Kasumi-1 (cell line): ENCODE data around the gene RFTN1.
"Not testable (repeated sequence)": the region's sequence is repeated elsewhere in the genome, so short reads cannot be mapped to it uniquely, and the experiment has no call there.

Experiments used
- DNase-seq, 2 experiments: peaks; one replicate each; lab custom pipeline; 2025; lab: John Stamatoyannopoulos, UW

The RFTN1 gene

DNA sequence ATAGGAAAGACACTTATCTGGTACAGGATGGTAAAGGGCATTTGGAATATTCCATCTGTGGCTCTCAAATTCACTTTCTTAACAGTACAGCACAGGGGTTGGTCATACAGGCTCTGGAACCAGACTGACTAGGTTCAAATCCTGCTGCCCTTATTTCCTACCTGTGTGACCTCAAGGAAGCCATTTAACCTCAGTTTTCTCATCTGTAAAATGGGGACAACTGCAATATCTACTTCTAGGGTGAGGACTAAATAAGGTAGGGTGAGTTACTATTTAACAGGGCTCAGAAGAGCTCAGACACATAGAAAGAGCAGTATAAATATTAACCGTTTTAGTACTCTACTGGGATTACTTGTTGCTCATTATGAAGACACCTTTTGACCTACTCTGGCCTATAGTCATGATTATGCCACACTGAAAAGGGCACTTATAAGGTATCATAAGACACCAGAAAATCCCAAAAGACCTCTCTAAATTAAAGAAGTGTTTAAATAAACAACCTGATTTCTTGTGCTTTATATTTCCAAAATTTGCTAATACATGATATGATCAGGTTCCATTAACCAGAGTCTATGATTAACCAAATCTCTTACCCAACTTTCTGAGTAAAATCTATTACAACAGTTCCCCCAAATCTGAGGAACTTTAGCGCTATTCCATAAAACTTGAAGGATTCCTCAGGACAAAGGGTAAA is 6.5 kb downstream of the RFTN1 start:
- DNase-seq, result no peak

DNA sequence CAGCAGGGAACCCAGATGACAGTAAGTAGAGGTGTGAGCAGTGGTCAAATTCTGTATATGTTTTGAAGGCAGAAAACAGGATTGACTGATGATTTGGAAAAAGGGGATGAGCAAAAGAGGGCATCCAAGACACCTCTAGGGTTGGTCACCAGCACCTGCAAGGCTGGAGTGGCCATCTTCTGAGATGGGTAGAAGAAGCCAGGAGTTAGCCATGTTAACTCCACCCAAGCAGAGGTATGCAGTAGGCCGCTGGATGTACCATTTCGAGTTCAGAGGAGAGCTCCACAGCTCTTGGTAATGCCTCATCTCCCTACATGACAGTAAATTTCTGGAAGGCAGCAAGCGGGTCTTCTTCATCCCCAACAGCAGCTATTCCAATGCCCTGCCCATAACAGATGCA is 7.0 kb downstream of the RFTN1 start:
- DNase-seq, result no peak

DNA sequence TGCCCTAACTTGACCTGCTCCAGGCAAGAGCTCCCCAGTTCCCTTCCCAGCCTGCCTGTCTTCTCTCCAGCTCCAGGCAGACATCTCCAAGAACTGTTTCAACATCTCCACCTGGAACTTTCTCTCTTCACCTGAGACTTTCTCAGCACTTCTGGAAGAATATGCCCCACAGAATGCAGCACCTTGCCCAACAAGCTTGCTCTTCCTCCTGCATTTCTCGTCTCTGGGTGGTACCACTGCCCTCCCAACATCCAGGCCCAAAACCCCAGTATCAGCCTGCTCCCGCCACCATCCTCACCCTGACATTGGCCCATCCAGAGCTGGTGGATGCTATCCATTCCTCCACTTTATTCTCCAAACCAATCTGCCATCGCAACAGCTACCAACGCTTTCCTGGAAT is 8.8 kb downstream of the RFTN1 start:
- no peak for DNase-seq

GRCh38 chr3:16504242-16504641 is 9.3 kb downstream of the RFTN1 start:
- no peak for DNase-seq

DNA sequence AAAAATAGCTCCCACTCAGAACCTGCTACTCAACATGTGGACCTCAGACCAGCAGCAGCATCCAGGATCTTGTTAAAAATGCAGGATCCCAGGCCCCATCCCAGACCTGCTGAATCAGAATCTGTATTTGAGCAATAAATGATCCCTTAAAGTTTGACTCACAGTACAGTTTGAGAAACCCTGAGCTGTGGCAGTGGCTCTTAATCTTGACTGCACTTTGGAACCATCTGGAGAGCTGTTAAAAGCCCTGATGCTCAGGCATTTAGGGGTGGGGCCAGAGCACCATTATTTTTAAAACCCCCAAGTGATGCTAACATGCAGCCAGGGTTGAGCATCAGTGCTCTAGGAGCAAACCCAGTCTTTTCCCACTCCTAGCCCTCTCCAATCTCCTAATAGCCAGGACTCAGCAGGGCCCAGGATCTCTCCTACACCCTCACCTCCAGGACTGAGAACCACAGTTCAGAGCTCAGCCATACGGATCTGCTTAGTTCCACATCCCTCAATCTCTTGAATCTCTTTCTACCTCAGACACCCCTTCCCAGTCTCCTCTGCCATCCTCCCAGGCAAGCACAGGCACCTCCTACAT is 10.2 kb downstream of the RFTN1 start:
- DNase-seq, result no peak

- no peak for DNase-seq
Observed at GRCh38 chr3:16502347-16502908, 11.1 kb downstream of the RFTN1 start.

DNA sequence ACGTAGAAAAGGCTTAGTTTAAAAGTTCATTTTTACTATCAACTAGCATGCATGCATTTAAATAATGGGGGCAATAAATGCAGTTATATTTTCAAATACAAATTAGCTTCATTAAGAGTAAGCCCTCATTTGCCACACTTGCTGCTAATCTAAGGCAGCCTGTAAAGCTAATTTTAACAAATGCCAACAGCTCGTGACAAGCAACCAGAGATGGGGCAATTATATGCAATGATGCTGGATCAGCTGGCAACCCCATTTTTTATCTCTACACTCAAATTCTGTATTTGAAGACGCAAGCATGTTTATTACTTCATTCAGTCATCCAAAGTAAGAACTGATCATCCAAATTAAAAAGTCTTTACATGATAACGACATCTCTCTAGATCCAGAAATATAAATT is 12.1 kb downstream of the RFTN1 start:
- DNase-seq, result no peak

GRCh38 chr3:16500911-16501310 is 12.6 kb downstream of the RFTN1 start:
- no peak for DNase-seq

DNA sequence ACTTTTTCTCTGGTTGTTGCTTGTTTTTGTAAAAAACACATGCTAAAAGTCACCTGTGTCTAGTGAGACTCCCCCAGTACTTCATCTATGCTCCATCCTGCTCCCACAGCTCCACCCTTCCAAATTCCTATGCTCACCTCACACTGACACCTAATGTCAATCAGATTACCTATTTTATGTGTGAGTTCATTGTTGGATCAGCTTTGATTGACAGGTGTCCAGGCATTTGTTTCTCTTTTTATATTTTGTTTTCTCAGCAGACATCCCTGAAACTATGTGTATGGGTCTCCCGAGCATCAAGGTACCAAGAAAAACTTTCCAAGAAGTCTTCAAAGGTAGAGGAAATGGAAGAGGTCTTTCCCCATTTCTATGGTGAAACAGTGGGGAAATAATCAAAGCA is 13.4 kb downstream of the RFTN1 start:
- DNase-seq, result no peak

DNA sequence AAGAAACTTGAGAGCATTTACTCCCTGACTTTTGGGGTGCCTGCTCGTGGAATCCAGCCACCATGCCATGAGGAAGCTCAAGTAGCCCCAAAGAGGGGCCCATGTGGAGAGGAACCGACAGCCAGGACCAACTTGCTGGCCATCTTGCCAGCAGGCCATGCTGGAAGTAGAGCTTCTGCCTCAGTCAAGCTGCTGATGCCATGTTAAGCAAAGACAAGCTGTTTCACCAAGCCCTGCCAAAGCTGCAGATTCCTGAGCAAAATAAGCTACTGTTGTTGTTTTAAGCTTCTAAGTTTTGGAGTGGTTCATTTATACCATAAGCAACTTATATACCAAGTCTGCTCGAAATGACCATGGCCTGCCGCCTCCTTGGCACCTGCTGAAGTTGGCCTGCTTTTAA is 14.1 kb downstream of the RFTN1 start:
- no peak for DNase-seq

GRCh38 chr3:16498130-16498890 is 15.2 kb downstream of the RFTN1 start:
- peak; percentile 18 to 19 for DNase-seq

DNA sequence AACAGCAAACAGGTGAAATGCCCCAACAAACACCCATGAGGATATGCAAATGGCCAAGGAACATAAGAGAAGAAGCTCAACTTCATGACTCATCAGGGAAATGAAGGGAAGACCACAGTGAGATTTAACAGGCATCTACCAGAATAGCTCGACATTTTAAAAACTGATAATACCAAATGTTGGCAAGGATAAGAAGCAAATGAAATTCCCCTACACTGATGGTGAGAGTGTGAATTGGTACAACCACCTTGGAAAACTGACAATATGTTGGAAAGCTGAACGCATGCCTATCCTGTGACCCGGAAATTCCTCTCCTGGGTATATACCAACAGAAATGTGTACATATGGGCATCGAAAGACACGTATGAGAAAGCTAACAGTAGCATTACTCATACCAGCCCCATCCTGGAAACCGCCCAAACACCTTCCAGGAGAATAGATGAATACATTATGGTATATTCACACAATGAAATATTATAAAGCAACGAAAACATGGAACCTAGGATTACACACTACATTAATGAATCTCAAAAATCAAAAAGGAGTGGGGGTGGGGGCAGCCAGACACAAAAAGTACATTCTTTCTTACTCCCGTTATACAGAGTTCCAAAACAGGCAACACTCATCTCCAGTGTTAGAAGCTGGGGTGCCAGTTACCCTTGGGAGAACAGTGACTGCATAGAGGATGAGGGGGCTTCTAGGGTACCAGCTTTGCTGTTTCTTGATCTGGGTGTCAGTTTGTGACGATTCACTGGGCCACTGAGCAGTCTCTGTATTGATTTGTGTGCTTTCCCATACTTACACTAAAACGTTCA is 16.9 kb downstream of the RFTN1 start:
- DNase-seq, result no peak

GRCh38 chr3:16496008-16496407 is 17.5 kb downstream of the RFTN1 start:
- DNase-seq, result no peak

DNA sequence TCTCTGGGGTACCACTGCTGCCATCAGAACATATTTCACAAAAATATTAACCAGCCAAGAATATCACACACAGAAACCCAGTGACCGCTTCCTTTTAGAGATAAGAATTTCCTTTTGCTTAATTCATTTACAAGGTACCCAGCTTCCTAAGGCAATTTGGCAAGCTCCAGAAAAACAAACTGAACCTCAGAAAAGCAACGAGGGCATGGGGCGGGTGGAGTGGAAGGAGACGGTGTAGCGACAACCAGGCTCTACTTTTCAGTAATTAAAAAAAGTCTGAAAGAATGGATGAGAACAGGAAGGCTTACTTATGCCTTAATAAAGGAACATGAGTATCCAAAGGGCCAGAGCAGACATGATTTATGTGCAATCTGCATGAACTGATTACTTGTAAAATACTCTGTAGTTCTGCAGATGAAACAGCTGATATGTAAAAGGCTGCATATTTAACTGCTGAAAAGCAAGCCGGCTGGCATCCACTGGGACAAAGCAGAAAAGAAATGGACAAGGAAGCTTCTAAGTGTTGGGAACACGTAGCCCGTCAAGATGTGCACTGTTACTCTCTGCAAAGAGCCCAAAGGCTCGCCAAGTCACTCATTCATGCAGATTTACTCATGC is 18.6 kb downstream of the RFTN1 start:
- DNase-seq, result no peak

DNA sequence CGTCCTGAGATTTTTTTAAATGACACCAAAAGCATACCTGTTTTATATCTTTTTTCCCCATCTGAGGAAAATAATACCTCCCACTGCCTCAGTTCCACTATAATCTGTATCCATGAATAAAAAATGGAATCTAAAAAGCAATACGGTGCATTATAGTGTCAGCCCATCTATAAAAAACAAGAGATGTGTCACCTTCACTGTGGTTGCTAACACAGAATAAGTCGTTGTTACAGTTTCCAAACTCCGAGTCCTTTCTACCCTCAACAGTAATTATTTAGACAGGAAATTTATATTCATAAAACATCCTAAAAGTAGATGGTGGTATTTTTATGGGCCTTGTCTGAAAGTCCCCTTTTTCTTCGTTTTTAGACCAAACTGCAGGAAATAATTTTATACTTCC is 19.4 kb downstream of the RFTN1 start:
- DNase-seq, result no peak

DNA sequence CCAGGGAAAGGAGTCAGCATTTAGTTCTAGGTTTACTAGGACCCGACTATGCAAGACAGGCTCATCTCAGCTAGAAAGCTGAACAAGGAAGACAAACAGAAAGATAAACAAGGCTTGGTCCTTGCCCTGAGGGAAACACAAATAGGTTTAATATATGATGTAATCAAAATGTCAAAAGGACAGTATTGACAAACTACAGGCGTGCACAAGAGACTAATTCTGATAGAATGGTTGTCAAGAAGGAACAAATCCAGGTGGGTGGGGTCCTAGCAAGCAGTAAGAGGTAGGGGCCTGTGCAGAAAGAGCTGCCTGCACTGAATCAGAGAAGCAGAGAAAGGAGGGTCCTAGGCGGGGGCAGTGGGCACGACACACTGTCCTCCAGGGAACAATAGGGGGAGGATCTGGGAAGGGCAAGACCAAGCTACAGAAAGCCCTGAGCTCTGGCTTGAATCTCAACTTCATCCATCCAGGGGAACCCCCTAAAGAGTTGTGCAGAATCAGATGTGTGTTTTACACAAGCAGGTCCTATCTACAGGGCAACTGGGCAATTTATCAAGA is 23.4 kb downstream of the RFTN1 start:
- DNase-seq, result no peak

DNA sequence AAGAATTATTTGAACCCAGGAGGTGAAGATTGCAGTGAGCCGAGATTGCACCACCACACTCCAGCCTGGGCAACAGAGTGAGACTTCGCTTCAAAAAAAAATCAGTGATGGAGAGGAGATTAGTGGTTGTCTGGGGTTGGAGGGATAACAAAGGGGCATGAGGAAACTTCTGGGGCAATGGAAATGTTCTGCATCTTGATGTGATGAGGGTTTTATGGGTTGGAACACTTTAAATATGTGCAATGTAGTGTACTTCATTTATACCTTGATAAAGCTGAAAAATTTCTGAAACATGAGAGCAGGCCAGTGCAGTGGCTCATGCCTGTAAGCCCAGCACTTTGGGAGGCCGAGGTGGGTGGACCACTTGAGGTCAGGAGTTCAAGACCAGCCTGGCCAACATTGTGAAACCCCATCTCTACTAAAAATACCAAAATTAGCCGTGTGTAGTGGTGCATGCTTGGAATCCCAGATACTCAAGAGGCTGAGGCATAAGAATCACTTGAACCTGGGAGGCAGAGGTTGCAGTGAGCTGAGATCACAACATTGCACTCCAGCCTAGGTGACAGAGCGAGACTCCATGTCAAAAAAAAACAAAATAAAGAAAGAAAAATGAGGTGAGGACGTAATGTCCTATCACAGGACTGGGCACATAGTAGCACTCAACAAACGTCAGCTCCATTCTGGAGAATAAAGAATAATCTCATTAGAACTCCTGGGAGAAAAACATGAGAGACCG is 24.0 kb downstream of the RFTN1 start:
- not testable (repeated sequence) for DNase-seq

DNA sequence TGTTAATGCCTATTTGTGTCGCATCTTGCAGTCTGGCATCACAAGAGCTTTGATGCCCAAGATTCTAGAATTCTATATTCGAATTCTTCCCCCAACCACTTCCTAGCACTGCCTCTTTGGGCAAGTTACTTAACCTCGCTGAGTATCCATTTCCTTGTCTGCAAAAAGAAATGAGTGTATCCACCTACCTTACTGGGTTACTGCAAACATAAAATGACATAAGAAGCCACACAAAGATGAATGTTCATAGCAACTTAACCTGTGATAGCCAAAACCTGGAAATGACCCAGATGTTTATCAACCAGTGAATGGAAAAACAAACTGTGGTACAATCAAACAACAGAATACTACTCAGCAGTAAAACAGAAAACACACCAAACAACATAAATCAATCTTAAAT is 24.9 kb downstream of the RFTN1 start:
- no peak for DNase-seq

- no peak for DNase-seq
Observed at GRCh38 chr3:16487511-16488175, 25.9 kb downstream of the RFTN1 start.

DNA sequence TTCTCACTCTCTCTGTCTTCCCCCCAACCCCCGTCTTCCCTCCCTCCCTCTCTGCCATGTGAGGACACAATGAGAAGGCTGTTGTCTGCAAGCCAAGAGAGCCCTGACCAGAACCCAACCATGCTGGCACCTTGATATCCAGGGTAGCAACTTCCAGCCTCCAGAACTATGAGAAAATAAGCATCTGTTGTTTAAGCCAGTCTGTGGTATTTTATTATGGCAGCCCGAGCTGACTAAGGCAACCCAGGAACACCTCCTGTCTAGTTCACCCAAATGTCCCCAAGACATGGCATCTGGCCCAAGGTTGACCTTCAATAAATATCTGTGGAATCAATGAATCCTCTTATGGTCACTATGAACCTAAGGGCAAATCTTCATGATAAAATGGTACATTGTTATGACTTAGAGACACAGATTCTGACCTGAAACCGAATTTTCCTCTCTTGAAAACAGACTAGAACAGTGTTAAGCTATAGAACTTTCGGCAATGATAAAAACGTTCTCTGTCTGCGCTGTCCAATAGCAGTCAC is 26.5 kb downstream of the RFTN1 start:
- no peak for DNase-seq
